Measurements from ENCODE around the gene UBE2E1.

The UBE2E1 gene

DNA sequence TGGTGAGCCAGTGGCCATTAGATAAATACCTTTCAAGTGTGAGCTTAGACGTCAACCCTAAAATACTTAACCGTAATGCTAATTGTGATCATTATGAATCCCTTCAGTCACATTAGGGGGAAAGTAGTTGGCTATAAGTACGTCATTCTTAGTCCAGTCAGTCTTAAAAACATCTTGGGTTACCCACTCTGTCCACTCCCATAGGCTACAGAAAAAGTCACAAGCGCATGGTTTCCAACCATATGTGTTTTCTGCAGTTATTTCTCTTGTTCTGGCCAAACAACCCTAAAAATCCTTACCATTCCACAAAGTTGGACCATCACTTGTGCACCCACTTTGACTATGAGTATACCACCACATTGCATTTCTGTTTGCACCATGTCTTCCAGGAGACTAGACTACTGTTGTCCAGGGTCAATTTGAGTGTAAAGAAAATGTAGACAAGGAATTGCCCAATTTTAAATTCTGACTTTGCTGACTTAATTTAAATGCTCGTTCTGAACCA lies 114.4 kb downstream of the UBE2E1 start:
- DNase-seq, result no peak

DNA sequence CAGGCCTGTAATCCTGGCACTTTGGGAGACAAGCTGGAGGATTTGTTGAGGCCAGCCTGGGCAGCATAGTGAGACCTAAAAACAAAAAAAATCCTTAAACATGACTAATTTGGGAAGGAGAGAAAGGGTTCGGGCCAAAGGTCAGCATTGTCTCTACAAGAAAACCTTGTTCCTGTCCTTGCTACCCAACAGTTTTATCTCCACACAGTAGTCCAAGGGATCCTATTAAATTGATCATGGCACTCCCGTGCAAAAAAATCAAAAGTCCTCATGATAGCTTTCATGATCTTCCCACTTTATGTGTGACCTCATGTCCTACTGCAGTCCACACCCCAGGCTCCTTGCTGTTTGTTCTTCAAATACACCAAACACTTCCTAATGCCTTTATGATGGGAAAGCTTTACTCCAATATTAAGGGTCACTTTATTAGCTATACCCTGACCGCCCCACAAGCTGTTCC lies 115.3 kb downstream of the UBE2E1 start:
- no peak for DNase-seq

DNA sequence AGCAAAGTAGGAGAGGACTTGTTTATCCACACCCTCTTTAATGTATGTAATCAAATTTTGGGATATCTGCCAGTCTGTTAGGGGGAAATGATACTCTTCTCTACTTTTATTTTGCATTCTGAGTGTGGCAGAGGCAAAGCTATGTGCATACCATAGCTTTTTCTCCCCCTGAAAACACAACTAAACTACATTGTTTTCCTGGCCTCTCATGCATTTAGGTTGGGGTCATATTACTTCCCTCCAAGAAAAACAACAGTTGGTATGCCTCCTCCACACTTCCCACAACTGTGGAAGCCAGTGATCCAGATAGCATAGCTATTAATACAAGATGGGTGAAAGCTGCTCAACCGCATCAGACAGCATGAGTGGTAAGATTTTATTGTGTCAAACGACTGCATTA lies 118.0 kb downstream of the UBE2E1 start:
- no peak for DNase-seq

DNA sequence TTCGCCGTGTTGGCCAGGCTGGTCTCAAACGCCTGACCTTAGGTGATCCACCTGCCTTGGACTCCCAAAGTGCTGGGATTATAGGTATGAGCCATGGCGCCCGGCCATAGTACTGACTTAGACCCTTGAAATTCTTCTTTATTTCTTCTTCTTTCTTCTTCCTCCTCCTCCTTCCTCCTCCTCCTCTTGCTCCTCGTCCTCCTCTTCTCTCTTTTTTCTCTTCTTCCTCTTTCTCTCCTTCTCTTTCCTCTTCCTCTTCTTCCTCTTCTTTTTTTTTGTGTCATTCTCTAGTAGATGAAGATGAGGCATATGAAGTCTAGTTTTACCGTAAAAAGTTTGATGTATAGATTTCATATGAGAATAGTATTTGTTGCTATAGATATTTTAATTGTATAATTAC lies 120.5 kb downstream of the UBE2E1 start:
- no peak for DNase-seq

DNA sequence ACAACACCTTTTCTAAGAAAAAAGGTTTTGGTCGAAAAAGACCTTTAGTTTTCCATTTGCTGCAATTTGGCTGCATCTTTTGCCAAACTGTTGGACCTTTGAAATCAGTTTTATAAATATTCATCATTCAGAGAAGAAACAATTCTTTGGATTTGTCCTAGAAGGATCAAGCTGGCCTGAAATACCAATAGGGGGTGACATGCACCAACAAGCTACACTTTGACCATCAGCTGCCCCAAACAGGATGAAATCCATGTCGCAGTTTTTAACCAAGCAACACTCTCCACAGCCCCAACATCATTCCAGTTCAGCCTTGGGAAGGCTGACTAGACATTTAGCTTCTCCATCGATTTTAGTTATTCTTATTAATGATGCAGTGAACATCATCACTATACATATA lies 121.0 kb downstream of the UBE2E1 start:
- no peak for DNase-seq

DNA sequence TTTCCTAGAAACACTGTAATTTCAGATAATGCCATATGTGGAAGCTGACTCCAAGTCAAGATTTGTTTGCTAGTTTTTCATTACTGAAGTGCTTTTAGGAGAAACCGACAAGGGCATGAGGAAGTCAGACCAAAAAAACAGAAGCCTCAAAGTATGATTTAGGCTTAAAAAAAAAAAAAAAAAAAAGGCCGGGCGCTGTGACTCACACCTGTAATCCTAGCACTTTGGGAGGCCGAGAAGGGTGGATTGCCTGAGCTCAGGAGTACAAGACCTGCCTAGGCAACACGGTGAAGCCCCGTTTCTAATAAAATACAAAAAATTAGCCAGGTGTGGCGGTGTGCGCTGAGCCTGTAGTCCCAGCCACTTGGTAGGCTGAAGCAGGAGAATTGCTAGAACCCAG lies 122.8 kb downstream of the UBE2E1 start:
- no peak for DNase-seq

DNA sequence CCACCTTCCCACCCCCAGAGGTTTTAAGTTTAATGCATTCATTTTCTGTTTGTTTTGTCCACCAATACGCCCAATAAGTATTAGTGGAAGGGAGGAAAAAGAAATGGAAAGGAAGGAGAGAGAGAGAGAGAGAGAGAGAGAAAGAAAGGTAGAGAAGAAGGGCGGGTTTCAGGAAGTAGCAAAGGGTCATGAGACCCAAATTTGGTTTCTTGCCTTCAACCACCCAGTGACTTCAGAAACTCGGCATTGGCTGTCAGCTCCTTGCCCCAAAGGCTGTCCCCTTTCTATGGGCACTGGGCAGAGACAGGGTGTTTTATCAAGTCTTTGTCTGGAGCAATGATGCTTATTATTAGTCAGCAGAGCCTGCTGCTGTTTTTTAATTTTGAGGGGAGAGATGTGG lies 125.8 kb downstream of the UBE2E1 start:
- no peak for DNase-seq

DNA sequence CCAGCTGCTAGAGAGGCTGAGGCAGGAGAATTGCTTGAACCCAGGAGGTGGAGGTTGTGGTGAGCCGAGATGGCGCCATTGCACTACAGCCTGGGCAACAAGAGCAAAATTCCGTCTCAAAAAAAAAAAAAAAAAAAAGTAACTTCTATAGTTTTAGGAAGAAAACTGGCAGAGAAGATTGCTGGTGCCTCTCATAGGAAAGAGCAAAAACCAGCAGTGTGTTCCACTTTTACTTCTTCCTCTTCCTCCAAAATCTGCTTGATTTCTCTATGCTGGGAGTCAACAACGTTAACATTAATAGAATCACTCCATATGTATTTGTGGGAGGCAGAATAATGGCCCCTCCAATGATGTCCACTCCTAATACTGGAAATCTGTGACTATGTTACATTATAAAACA lies 126.8 kb downstream of the UBE2E1 start:
- DNase-seq, result no peak

DNA sequence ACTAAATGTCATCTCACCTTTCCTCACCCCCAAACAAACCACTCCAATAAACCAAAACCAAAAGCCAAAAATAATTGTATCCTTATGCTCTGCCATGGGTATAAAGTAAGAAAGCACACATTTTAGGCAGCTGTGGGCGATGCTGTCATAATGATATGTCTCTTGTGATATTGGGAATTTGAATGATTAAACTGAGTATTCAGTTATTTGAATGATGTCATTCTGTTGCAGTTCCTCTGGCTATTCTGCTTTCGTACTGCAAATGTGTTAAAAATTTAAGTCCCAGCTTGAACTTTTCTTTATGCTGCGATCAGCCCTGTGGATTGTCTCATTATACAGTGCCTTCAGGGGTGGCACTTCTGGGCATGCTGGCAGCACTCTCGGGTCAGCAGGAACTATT lies 128.5 kb downstream of the UBE2E1 start:
- DNase-seq, result no peak

DNA sequence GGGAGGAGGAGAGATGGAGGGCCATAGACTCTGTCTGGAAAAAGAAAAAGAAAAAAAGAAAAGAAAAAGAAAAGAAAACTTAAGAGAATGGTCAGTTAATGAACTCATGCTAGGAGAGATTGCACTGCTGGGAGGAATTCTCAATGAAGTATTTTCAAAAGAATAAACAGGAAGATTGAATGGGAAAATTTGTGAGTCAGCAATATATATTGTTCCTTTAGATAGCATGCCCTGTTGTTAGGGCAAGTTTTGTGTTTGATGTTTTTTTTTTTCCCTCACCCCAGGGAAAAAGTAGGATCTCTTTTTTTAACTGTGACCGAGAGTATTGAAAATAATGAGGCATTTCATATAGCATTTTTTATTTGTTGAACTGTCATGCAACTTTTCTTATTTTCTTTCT lies 131.5 kb downstream of the UBE2E1 start:
- no peak for DNase-seq

DNA sequence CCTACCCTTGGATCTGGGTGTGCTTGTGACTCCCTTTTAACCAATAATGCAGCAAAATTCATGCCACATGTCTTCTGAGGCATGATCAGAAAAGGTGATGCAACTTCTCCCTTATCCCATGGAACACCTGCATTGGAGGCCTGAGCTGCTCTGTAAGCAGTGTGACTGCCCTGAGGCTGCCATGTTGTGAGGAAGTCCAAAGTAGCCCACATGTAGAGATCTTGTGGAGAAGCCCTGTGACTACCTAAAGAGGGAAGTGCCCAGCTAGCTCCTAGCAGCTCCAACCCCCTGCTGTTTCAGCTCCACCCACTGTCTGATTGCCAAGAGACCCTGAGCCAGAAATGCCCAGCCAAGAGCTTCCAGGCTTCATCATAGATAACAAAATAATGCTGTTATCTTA lies 132.9 kb downstream of the UBE2E1 start:
- no peak for DNase-seq

DNA sequence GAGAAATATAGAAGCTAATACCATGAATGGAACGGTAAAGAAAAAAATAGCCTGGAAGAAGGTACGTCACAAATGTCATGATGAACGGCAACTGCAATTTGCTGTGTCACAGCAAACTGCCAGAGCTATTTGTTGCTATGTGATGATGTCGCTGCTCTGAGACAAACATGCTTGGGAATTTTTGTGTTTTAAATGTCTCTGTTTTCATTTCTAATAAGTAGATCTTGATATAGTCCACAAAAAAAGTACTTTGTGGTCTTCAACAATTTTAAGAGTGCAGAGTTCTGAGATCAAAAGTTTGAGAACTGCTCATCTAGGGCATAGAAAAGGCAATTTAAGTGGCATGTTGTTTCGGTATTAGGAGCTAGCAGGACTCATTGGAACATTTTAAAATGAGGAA lies 135.0 kb downstream of the UBE2E1 start:
- DNase-seq, result no peak

Data from cerebellar nuclear complex (tissue), 1 donor.